Measurements from ENCODE around the gene KRT33B. TPM values are rescaled to one million over a fixed set of nuclear protein-coding genes. Genes with fewer than 3 reads are reported as not detected.

KRT33B gene
- total RNA-seq, 1 donor from 2014 or later: not detected

DNA sequence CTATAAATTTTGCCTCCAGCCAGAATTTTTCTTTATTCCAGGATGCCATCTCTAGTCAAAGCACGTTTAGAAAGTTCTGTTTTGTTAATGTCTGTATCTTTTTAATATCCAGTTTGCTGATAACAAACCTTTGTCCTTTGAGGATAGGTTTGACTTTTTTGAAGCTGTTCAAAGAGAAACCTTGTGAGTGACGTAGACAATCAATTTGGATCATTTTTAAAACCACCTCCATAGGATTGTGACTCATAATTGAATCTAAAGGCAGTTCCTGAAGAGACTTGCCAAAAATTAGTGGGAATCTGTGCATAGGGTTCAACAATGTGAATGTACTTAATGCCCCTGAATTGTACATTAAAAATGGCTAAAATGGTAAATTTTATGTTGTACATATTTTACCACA lies 21.9 kb upstream of the KRT33B start:
- Histone ChIP-seq H3K36me3 (ENCODE audit: insufficient read depth, low read length) (no peaks in the 10 kb centered on the region), H2AFZ (ENCODE audit: low read depth, low read length) (no peak overlapping the region), H3K79me2 (ENCODE audit: insufficient read depth, low read length) (no peaks in the 10 kb centered on the region), H3K4me2 (ENCODE audit: low read length) (no peak overlapping the region), H3K9ac (ENCODE audit: low read length) (no peak overlapping the region), H3K9me3 (ENCODE audit: insufficient read depth, low read depth, low read length) (no peaks in the 10 kb centered on the region), H3K27ac (ENCODE audit: low read depth, low read length) (no peak overlapping the region), H4K20me1 (ENCODE audit: insufficient read depth, low read length) (no peaks in the 10 kb centered on the region), H3K4me3 (ENCODE audit: insufficient read depth, low read depth, low read length) (no peak overlapping the region), H3K4me1 (ENCODE audit: insufficient read depth, low read length) (peaks cover 10% of the 10 kb centered on the region), H3K27me3 (ENCODE audit: insufficient read depth, low read length) (no peaks in the 10 kb centered on the region)
- Mint-ChIP-seq H3K9me3 (ENCODE audit: unreplicated experiment) (peaks cover 8% of the 10 kb centered on the region), H3K36me3 (ENCODE audit: low read depth, unreplicated experiment) (no peaks in the 10 kb centered on the region), H3K27me3 (ENCODE audit: low read depth, unreplicated experiment) (peaks cover 6% of the 10 kb centered on the region), H3K4me3 (ENCODE audit: unreplicated experiment) (no peak overlapping the region), H3K4me1 (ENCODE audit: low read depth, unreplicated experiment) (peaks cover 19% of the 10 kb centered on the region), H3K27ac (ENCODE audit: unreplicated experiment) (no peak overlapping the region)
- DNase-seq (ENCODE audit: low read depth) (no peak), FAIRE-seq (no peak)
- no peak for TF ChIP-seq EZH2 (IDR thresholded peaks at IDR 0.05; ENCODE audit: insufficient read depth, low read length)
- TF ChIP-seq, protein P1, sequence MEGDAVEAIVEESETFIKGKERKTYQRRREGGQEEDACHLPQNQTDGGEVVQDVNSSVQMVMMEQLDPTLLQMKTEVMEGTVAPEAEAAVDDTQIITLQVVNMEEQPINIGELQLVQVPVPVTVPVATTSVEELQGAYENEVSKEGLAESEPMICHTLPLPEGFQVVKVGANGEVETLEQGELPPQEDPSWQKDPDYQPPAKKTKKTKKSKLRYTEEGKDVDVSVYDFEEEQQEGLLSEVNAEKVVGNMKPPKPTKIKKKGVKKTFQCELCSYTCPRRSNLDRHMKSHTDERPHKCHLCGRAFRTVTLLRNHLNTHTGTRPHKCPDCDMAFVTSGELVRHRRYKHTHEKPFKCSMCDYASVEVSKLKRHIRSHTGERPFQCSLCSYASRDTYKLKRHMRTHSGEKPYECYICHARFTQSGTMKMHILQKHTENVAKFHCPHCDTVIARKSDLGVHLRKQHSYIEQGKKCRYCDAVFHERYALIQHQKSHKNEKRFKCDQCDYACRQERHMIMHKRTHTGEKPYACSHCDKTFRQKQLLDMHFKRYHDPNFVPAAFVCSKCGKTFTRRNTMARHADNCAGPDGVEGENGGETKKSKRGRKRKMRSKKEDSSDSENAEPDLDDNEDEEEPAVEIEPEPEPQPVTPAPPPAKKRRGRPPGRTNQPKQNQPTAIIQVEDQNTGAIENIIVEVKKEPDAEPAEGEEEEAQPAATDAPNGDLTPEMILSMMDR (IDR thresholded peaks at IDR 0.05; ENCODE audit: insufficient read depth, low read depth, low read length): no peak

DNA sequence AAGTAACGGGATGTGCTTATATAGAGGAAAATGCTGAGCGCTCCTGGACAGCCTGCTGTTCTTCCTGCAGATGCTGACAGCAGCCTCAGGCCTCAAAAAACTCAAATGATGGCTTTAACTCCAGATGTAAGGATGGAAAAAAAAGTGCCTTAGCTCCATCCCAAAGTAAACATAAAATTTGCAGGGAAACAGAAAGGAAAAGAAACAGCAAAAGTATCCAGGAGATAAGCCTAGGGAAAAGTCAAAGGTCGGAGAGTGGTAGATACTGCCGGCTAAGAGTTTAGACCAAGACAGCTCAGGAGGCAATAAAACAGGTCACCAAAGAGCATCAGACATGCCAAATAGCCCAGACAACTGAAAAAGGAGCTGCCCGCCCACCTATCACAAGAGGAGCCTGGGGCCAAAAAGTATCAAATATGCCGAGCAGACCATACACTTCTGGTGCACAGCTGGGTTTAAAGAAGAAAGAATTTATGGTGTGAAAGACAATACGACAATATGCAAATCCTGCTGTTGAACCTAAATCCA lies 20.9 kb upstream of the KRT33B start:
- Mint-ChIP-seq H3K9me3 (ENCODE audit: unreplicated experiment) (peaks cover 7% of the 10 kb centered on the region), H3K36me3 (ENCODE audit: low read depth, unreplicated experiment) (no peaks in the 10 kb centered on the region), H3K27ac (ENCODE audit: unreplicated experiment) (no peak overlapping the region), H3K27me3 (ENCODE audit: low read depth, unreplicated experiment) (peaks cover 3% of the 10 kb centered on the region), H3K4me1 (ENCODE audit: low read depth, unreplicated experiment) (peaks cover 19% of the 10 kb centered on the region), H3K4me3 (ENCODE audit: unreplicated experiment) (no peak overlapping the region)
- Histone ChIP-seq H3K4me1 (ENCODE audit: insufficient read depth, low read length) (peaks cover 10% of the 10 kb centered on the region), H3K4me2 (ENCODE audit: low read length) (no peak overlapping the region), H2AFZ (ENCODE audit: low read depth, low read length) (no peak overlapping the region), H3K27me3 (ENCODE audit: insufficient read depth, low read length) (no peaks in the 10 kb centered on the region), H3K9ac (ENCODE audit: low read length) (no peak overlapping the region), H3K27ac (ENCODE audit: low read depth, low read length) (no peak overlapping the region), H3K79me2 (ENCODE audit: insufficient read depth, low read length) (no peaks in the 10 kb centered on the region), H3K4me3 (ENCODE audit: insufficient read depth, low read depth, low read length) (no peak overlapping the region), H3K36me3 (ENCODE audit: insufficient read depth, low read length) (no peaks in the 10 kb centered on the region), H3K9me3 (ENCODE audit: insufficient read depth, low read depth, low read length) (no peaks in the 10 kb centered on the region), H4K20me1 (ENCODE audit: insufficient read depth, low read length) (no peaks in the 10 kb centered on the region)
- no peak for DNase-seq (ENCODE audit: low read depth)
- FAIRE-seq: no peak
- TF ChIP-seq, protein P1 (IDR thresholded peaks at IDR 0.05; ENCODE audit: insufficient read depth, low read depth, low read length): no peak
- no peak for TF ChIP-seq EZH2 (IDR thresholded peaks at IDR 0.05; ENCODE audit: insufficient read depth, low read length)

DNA sequence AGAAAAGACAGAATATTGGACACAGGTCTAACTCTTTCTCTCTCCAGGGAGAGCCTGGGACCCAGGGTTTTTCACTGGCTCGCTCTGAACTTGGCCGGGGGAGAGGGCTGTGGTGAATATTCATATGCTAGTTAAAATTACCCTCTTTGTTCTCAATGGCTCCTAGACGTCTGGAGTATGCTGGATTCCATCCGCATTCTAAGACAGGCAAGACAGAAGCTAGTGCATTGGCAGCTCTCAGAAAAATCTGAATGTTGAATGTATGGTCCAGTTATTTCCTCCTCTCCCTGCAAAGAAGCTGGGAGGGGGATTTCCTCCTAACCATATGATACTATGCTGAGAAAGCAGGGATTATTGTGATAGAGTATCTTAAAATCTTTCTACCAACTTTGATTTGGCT lies 18.1 kb upstream of the KRT33B start:
- no peaks in the 10 kb centered on the region for H3K27me3 Mint-ChIP-seq (ENCODE audit: low read depth, unreplicated experiment)
- H3K36me3 Mint-ChIP-seq (ENCODE audit: low read depth, unreplicated experiment): no peaks in the 10 kb centered on the region
- no peak overlapping the region for H3K27ac Mint-ChIP-seq (ENCODE audit: unreplicated experiment)

More for the DNA sequence above, 18.1 kb upstream of the KRT33B start:
- Histone ChIP-seq H4K20me1 (ENCODE audit: insufficient read depth, low read length) (no peaks in the 10 kb centered on the region), H3K4me3 (ENCODE audit: insufficient read depth, low read depth, low read length) (no peak overlapping the region), H3K9me3 (ENCODE audit: insufficient read depth, low read depth, low read length) (no peaks in the 10 kb centered on the region), H3K79me2 (ENCODE audit: insufficient read depth, low read length) (no peaks in the 10 kb centered on the region), H3K4me1 (ENCODE audit: insufficient read depth, low read length) (peaks cover under 1% of the 10 kb centered on the region), H3K36me3 (ENCODE audit: insufficient read depth, low read length) (no peaks in the 10 kb centered on the region), H3K27me3 (ENCODE audit: insufficient read depth, low read length) (no peaks in the 10 kb centered on the region), H3K4me2 (ENCODE audit: low read length) (no peak overlapping the region), H3K9ac (ENCODE audit: low read length) (no peak overlapping the region), H2AFZ (ENCODE audit: low read depth, low read length) (no peak overlapping the region), H3K27ac (ENCODE audit: low read depth, low read length) (no peak overlapping the region)
- Mint-ChIP-seq H3K4me3 (ENCODE audit: unreplicated experiment) (no peak overlapping the region), H3K4me1 (ENCODE audit: low read depth, unreplicated experiment) (peaks cover 9% of the 10 kb centered on the region), H3K9me3 (ENCODE audit: unreplicated experiment) (peaks cover 7% of the 10 kb centered on the region)
- DNase-seq (ENCODE audit: low read depth) (no peak), FAIRE-seq (no peak)
- TF ChIP-seq, protein P1 (IDR thresholded peaks at IDR 0.05; ENCODE audit: insufficient read depth, low read depth, low read length): no peak
- TF ChIP-seq EZH2 (IDR thresholded peaks at IDR 0.05; ENCODE audit: insufficient read depth, low read length): no peak
